BE2C (cell line): ENCODE results near the gene SMC1A.

Source experiments
- DNase-seq: peaks from one replicate; pipeline ENCODE4 v3.0.0-alpha.2; 2020
- H3K27me3 ChIP-seq: fragments of 250-450 bp; sonication (Bioruptor Pico); 2 replicates; pipeline ENCODE4 v1.5.1; 2020; ENCODE audit warnings: mild to moderate bottlenecking
- H3K36me3 ChIP-seq: fragments of 250-450 bp; sonication (Bioruptor Pico); 2 replicates; pipeline ENCODE4 v1.5.1; 2020; ENCODE audit warnings: mild to moderate bottlenecking
- H3K4me1 ChIP-seq: fragments of 250-450 bp; sonication (Bioruptor Pico); 2 replicates; pipeline ENCODE4 v1.5.1; 2020
- H3K4me3 ChIP-seq: 2 replicates; pipeline ENCODE4 v1.5.1; 2011; ENCODE audit warnings: low read depth, low read length
- H3K9me3 ChIP-seq: fragments of 250-450 bp; sonication (Bioruptor Pico); 2 replicates; pipeline ENCODE4 v1.5.1; 2020
- TF ChIP-seq, protein P1 (sequence below): IDR thresholded peaks from 2 replicates; pipeline ENCODE4 v1.5.1; 2012; ENCODE audit warnings: mild to moderate bottlenecking, low read depth, low read length

The SMC1A gene

DNA sequence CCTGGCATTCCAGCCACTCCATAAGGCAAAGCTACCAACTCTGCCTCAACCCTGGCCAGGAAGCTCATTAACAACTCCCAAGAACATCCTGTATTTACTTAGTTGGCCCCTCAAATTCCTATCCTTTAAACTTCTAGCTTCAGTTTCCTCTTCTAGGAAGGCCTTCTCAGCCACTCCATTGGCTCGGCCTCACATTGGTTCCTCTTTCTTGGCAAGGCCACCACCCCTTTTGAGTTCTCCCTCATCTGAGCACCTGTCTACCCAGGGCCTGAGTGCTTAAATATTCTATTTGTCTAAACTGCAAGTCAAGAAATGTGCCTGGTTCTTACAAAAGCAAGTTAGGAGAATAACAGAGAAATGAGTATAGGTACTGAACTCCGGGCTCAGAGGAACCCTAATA lies 10.0 kb downstream of the SMC1A start:
- DNase-seq = no peak
- Histone ChIP-seq H3K4me1 (no peaks in the 10 kb centered on the region), H3K27me3 (no peaks in the 10 kb centered on the region), H3K4me3 (no peak overlapping the region), H3K36me3 (peaks cover 52% of the 10 kb centered on the region), H3K9me3 (no peaks in the 10 kb centered on the region)
- TF ChIP-seq, protein P1, sequence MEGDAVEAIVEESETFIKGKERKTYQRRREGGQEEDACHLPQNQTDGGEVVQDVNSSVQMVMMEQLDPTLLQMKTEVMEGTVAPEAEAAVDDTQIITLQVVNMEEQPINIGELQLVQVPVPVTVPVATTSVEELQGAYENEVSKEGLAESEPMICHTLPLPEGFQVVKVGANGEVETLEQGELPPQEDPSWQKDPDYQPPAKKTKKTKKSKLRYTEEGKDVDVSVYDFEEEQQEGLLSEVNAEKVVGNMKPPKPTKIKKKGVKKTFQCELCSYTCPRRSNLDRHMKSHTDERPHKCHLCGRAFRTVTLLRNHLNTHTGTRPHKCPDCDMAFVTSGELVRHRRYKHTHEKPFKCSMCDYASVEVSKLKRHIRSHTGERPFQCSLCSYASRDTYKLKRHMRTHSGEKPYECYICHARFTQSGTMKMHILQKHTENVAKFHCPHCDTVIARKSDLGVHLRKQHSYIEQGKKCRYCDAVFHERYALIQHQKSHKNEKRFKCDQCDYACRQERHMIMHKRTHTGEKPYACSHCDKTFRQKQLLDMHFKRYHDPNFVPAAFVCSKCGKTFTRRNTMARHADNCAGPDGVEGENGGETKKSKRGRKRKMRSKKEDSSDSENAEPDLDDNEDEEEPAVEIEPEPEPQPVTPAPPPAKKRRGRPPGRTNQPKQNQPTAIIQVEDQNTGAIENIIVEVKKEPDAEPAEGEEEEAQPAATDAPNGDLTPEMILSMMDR = no peak

DNA sequence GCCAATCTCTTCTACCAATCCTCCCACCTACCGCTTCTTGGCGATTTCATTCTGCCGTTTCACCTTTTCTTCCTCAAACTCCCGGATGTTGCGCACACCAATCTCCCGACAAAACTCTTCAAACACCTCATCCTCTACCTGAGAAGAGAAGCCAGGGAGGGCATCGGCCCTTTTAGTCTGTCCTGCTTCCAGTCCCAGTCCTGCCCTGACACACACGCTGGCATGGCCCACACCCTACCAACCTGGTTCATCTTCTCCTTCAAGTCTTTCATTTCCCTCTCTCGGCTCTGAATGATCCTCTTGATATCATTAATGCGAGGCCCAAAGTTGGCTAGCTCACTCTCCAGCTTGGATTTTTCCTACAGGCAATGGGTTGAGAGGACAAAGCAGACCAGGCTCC lies 18.9 kb downstream of the SMC1A start:
- Histone ChIP-seq H3K36me3 (peaks cover 45% of the 10 kb centered on the region), H3K27me3 (no peaks in the 10 kb centered on the region), H3K4me1 (no peaks in the 10 kb centered on the region), H3K9me3 (no peaks in the 10 kb centered on the region), H3K4me3 (no peak overlapping the region)
- TF ChIP-seq, protein P1 = no peak
- no peak for DNase-seq

DNA sequence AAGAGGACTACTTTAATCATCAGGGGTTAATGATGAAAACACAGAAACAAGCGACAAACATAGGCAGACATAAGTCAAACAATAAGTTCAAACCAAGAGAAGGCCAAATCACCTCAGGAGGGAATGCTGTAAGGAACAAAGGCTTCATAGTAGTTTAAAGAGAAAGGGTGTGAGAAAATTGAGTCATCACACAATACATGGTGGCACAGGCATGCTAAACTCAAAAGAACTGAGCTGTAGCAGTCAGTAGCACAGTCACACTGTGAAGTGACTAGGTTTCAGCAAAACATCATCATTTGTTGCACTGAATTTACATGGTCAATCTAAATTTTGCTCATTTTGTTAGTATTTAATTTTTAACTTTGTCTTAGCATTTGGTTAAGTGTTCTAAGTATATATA lies 24.2 kb downstream of the SMC1A start:
- TF ChIP-seq, protein P1 = no peak
- no peak overlapping the region for H3K4me3 ChIP-seq
- H3K4me1 ChIP-seq = no peaks in the 10 kb centered on the region
- no peaks in the 10 kb centered on the region for H3K9me3 ChIP-seq
- H3K27me3 ChIP-seq = no peaks in the 10 kb centered on the region
- H3K36me3 ChIP-seq = peaks cover 13% of the 10 kb centered on the region
- no peak for DNase-seq

DNA sequence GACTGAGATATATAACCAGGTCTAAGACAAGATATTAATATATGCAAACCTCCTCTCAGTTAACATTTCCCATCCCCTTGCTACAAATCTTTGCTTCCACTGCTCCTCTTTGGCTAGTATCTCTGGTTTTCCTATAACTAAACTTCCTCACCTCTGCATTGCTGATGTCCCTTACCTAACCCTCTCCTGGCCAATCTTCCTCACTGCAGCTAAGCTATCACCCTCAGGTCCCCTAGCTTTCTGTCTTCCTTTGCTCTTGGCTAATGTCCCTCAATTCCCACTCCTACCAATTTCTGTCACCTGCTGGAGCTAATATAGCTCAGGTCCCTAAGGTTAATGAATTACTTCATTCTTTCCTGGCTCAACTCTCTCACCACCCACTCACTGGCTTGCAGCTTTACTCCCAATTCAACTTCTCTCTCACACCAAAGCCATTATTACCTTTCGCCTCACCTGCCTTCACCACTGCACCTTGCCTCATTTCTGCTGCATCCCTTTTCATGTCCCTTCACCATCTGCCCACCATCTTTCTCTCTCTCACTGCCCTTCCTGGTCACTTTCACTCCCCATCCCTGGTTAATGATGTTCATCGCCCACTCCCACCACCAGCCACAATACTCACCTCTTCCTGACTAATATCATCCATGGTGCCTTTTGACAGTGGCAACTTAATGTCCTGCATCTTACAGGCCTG lies 26.7 kb downstream of the SMC1A start:
- Histone ChIP-seq H3K36me3 (peaks cover 8% of the 10 kb centered on the region), H3K4me1 (no peaks in the 10 kb centered on the region), H3K27me3 (no peaks in the 10 kb centered on the region), H3K9me3 (no peaks in the 10 kb centered on the region), H3K4me3 (no peak overlapping the region)
- TF ChIP-seq, protein P1 = no peak
- no peak for DNase-seq

DNA sequence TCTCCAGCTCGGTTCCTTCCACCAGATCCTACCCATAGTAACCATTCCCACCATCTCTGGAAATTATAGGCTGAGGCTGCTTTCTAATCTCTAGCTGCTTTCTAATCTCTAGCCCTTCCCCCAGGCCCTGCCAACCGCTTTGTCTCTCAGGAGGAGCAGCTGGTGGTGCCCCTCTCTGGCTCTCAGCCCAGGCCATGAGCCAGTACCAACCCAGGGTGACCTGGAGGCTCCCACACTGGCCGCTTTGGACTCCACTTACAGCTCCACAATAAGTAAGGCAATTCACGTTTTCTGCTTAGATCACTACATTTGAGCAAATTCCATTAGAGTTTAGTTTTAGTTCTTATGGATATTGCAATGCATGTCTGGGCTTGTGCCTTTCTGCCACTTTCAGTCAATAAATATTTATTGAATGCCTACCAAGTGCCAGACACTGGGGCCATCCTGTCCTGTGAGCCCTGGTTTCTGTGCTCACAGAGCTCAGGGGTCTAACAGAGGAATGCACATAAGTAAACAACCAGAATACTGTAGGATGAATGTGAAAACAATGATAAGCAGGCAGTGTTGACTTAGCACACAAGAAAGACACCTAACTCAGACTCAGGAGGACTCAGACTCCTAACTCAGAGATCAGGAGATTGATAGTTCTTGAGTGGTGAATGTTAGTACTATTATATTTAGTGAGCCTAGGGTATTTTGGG lies 38.9 kb downstream of the SMC1A start:
- H3K9me3 ChIP-seq = no peaks in the 10 kb centered on the region
- peaks cover 38% of the 10 kb centered on the region for H3K36me3 ChIP-seq
- no peak for DNase-seq
- no peaks in the 10 kb centered on the region for H3K4me1 ChIP-seq
- H3K4me3 ChIP-seq = no peak overlapping the region
- no peaks in the 10 kb centered on the region for H3K27me3 ChIP-seq
- TF ChIP-seq, protein P1 = no peak

DNA sequence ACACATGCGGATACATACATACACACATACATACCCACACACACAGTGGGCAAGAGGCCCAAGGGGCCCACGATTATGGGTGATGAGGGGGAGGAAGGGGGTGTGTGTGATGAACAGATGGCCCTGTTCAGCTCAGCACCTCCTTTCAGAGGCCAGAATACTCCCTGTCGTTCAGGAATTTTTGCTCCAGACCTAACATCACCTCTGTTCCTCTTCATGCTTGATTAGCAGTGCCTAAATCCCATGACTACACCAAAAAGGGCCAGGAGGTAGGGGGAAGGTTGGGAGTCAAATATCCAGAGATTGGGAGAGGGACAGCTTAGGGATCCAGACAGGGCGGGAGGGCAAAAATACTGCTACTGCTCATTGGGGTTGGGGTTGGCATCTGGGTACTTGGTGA lies 42.7 kb downstream of the SMC1A start:
- Histone ChIP-seq H3K9me3 (no peaks in the 10 kb centered on the region), H3K27me3 (no peaks in the 10 kb centered on the region), H3K4me3 (no peak overlapping the region), H3K4me1 (peaks cover 5% of the 10 kb centered on the region; the same call in 1 of the 2 replicates), H3K36me3 (peaks cover 36% of the 10 kb centered on the region)
- TF ChIP-seq, protein P1 = no peak
- DNase-seq = no peak
